ENCODE measurements around the gene FGD2. TPM values are rescaled to one million over a fixed set of nuclear protein-coding genes. Genes with fewer than 3 reads are reported as not detected.

FGD2 gene
- total RNA-seq, 4 donors from 2014 or later = 2.5 to 292 (median 34.9) TPM

- no peaks in the 10 kb centered on the region for H3K9me3 ChIP-seq
- no peak overlapping the region for H3K4me3 ChIP-seq
- TF ChIP-seq POLR2A (IDR thresholded peaks at IDR 0.05) = no peak
- TF ChIP-seq, protein P1, sequence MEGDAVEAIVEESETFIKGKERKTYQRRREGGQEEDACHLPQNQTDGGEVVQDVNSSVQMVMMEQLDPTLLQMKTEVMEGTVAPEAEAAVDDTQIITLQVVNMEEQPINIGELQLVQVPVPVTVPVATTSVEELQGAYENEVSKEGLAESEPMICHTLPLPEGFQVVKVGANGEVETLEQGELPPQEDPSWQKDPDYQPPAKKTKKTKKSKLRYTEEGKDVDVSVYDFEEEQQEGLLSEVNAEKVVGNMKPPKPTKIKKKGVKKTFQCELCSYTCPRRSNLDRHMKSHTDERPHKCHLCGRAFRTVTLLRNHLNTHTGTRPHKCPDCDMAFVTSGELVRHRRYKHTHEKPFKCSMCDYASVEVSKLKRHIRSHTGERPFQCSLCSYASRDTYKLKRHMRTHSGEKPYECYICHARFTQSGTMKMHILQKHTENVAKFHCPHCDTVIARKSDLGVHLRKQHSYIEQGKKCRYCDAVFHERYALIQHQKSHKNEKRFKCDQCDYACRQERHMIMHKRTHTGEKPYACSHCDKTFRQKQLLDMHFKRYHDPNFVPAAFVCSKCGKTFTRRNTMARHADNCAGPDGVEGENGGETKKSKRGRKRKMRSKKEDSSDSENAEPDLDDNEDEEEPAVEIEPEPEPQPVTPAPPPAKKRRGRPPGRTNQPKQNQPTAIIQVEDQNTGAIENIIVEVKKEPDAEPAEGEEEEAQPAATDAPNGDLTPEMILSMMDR (IDR thresholded peaks at IDR 0.05) = no peak
- H3K27ac ChIP-seq = no peak overlapping the region
- no peaks in the 10 kb centered on the region for H3K27me3 ChIP-seq
- peaks cover 0 to 31% (median 0%) of the 10 kb centered on the region in 3 donors for H3K36me3 ChIP-seq
- DNase-seq = peak in 1 of 3 donors; percentile 29
- H3K4me1 ChIP-seq = peaks cover 0 to 21% (median 6%) of the 10 kb centered on the region in 4 donors
These were observed 40.5 kb upstream of the FGD2 start for GRCh38 chr6:36964908-36965307.

DNA sequence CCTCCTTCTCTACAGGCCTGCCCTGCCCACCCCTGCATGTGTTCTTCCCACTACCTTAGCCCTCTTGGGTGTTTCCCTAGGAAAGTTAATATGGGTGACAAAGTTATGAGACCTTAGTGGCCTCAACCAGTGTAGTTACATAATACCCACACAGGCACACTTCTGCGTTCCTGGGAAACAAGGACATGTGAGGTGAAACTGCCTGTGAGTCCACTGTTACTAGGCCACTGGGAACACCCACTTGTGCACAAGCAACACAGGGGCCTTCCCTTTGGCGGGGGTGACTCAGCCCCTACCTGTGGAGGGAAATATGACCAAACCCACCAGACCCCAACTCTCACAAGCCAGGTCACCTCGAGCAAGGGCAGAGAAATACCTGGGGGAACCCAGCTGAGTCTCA is 38.2 kb upstream of the FGD2 start:
- no peaks in the 10 kb centered on the region for H3K9me3 ChIP-seq
- no peak overlapping the region for H3K27ac ChIP-seq
- DNase-seq = peak in 2 of 3 donors; percentile 7 to 44
- no peak overlapping the region for H3K4me3 ChIP-seq
- H3K4me1 ChIP-seq = peaks cover 0 to 21% (median 6%) of the 10 kb centered on the region in 4 donors
- H3K27me3 ChIP-seq = no peaks in the 10 kb centered on the region
- TF ChIP-seq, protein P1 (IDR thresholded peaks at IDR 0.05) = no peak
- TF ChIP-seq POLR2A (IDR thresholded peaks at IDR 0.05) = no peak
- peaks cover 0 to 55% (median 0%) of the 10 kb centered on the region in 3 donors for H3K36me3 ChIP-seq

DNA sequence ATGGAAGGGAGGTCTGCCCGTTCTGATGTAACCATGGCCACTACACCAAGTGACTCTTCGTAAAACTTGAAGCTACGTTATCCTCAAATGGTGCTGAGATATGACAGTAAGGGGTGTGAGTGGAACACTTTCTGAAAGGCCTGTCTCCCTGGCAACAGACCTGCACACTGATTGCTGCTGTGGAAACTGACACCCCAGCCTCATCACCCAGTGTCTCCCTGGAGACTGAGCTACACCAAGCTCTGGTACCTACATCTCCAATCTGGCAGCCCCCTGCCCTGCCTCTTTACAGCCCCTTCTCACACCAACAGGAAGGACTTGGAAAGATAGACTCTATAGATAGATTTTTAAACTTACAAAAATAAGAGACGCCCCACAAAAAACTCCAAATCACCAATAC is 37.7 kb upstream of the FGD2 start:
- TF ChIP-seq POLR2A (IDR thresholded peaks at IDR 0.05) = no peak
- TF ChIP-seq, protein P1 (IDR thresholded peaks at IDR 0.05) = no peak
- Histone ChIP-seq H3K36me3 (peaks cover 0 to 60% (median 0%) of the 10 kb centered on the region in 3 donors), H3K27me3 (no peaks in the 10 kb centered on the region), H3K4me1 (peaks cover 0 to 20% (median 6%) of the 10 kb centered on the region in 4 donors), H3K27ac (no peak overlapping the region), H3K9me3 (no peaks in the 10 kb centered on the region), H3K4me3 (no peak overlapping the region)
- no peak for DNase-seq

GRCh38 chr6:36968266-36968977 is 37.0 kb upstream of the FGD2 start:
- TF ChIP-seq POLR2A (IDR thresholded peaks at IDR 0.05) = no peak
- TF ChIP-seq, protein P1 (IDR thresholded peaks at IDR 0.05) = no peak
- H3K4me1 ChIP-seq = peaks cover 0 to 14% (median 4%) of the 10 kb centered on the region in 4 donors
- H3K9me3 ChIP-seq = no peaks in the 10 kb centered on the region
- peak in 1 of 3 donors; percentile 55 for DNase-seq
- H3K36me3 ChIP-seq = peaks cover 0 to 66% (median 0%) of the 10 kb centered on the region in 3 donors
- no peak overlapping the region for H3K4me3 ChIP-seq
- H3K27me3 ChIP-seq = no peaks in the 10 kb centered on the region
- H3K27ac ChIP-seq = no peak overlapping the region

- no peaks in the 10 kb centered on the region for H3K9me3 ChIP-seq
- H3K27ac ChIP-seq = no peak overlapping the region
- H3K36me3 ChIP-seq = peaks cover 0 to 75% (median 0%) of the 10 kb centered on the region in 3 donors
- no peaks in the 10 kb centered on the region for H3K27me3 ChIP-seq
- peaks cover 0 to 5% (median under 1%) of the 10 kb centered on the region in 4 donors for H3K4me1 ChIP-seq
- no peak for TF ChIP-seq POLR2A (IDR thresholded peaks at IDR 0.05)
- TF ChIP-seq, protein P1 (IDR thresholded peaks at IDR 0.05) = no peak
- no peak overlapping the region for H3K4me3 ChIP-seq
- peak in 1 of 3 donors; percentile 43 for DNase-seq
These were observed 36.2 kb upstream of the FGD2 start for GRCh38 chr6:36969240-36969691.
